SIG-M5 (cell line): Measurements from ENCODE around the gene BCKDHB.

Experiments
- DNase-seq: peaks from one replicate; lab custom pipeline; 2025; lab: John Stamatoyannopoulos, UW

BCKDHB gene

DNA sequence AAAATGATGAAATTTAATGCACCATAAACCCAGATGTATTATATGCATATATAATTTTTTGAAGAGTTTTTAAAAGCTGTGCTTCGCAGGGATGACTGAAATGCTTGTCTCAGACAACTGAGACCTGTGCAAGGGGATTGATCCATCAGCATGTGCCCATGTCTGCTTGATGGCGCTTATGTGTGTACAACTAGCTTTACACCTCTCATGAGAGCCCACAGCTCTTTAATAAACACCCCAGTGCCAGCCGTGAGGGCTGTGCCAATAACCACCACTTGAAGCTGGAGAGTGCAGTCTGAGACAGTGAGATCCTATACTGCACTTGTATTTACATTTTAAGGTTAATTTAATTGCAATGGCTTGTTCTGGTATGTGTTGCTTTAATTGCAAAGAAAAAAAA lies 225.5 kb downstream of the BCKDHB start:
- DNase-seq, result no peak

DNA sequence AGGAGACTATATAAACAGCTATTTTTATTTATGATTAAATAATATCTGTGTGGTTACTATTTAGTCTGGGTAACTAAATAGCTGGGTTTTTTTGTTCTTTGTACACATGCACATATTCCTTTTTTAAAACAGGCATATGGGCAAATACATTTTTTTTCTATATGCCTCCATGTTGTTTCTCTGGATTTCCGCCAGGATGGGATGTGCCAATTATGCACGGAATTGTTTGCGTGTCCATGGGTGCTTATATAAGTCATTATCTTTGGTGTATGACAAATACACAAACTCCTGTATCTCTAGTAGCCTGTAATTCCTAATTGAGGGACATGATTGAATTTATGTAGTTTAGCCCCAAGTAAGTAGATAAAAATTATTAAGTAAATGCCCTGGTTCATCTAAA lies 226.9 kb downstream of the BCKDHB start:
- DNase-seq, result no peak

DNA sequence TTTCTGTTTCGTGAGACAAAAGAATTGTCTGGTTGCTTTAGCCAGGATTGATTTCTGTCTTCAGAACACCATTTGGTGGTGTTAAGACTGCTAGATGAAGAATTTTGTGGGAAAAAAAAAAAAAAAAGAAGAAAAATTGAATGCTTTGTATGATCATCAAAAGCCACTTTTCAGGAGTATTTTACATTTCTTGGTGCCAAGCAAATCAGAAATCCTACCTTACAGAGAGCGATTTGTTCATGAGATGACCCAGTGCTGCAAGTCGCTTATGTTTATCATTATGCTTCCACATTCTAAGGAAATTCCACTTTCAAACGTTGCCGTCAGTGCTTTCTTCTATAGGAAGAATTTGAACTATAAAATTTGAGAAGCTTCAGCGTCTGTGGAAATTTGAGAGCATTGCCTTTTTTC lies 228.7 kb downstream of the BCKDHB start:
- DNase-seq, result no peak

DNA sequence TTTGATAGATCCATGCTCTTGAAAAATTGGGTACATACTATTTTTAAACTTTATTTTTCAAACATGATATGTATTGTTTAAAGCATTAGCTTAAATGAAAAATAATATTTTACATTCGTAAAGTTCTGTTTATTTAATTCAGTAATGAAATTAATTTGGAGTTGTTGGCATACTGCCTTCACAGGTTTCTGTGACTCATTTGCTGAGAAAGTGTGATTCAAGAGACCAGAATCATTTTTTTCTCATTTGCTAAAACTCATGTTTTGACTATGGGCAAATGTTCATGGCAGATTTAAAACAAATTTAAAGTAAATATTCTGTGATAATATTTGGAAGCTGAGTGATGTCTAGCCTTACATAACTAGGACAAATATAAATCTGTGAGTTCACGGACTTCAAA lies 230.4 kb downstream of the BCKDHB start:
- DNase-seq, result no peak

DNA sequence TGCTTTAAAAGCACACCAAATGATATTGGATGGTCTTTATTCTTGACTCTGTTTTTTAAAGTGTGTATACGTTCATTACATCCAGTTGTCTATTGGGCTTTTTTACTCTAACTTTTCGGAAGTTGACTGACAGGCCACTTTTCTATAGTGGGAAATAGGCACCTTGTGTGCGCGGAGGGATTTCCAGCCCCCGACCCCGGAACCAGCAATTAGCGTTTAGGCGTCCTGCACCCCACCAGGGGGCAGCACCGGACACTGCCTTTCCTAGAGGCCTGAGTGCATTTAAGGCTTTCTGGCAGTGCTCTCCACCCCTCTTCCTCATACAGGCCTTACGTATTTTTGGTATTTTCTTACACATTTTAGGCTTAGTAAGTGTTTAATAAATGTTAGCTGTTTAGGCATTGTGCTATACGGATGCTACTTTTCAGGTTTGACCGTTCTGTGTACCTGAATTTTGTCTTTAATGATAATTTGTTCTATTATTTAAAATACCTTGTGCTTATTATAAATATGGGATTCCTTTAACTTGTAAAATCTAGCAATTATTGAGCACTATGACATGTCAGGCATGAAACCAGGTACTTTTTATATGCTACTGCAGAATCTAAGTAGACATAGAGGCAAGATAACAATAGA lies 231.8 kb downstream of the BCKDHB start:
- DNase-seq, result no peak

DNA sequence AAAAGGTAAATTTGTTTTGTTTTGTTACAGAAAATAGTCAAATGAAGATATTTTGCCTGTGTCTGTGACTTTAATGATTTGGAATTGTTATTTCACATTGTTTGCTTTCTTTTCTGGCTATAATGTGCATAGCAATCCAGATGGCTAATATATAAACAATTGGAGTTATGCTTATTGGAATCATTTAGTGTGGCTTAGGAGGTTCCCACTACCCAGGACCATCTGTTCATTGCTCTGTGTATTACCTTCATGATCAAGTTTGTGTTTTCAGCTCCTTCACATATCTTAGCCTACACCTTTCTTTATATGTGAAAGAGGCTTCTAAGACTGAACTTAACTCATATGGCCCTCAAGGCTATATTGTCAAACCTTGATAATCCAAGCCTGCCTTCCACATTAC lies 232.9 kb downstream of the BCKDHB start:
- no peak for DNase-seq

DNA sequence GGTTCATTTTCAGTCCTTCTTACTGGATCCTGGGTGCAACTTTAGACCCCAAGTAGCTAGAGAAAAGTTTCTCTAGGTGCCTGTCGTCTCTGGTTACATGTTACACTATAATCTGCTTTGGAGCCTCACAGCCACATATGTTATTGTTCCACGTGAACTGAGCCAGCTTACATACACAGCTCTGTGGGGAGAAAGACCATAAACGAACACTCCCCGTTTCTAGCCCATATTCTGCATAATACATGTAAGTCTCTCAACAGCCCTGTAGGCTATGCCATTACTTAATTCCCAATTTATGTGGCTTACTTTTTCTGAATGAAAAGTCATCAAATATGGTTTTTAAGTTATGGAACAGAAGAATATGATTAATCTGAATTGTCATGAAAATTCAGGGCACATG lies 233.8 kb downstream of the BCKDHB start:
- no peak for DNase-seq

DNA sequence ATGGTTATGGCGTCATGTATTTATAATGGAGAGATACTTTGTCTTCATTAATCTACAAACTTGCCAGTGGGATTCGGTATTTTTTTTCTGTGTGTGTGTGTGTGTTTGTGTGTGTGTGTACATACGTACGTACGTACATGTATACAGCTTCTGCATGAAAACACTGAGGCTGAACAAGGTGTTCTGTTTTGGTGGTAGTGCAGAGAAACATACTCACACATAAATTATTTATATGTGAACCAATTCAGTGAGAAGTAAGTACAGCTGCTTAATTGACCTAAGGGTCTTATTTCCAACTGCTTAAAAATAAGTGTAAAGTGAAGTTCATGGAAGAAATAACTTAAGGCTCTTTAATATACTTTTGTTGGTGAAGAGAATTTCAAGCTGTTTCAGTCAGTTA lies 234.2 kb downstream of the BCKDHB start:
- no peak for DNase-seq

DNA sequence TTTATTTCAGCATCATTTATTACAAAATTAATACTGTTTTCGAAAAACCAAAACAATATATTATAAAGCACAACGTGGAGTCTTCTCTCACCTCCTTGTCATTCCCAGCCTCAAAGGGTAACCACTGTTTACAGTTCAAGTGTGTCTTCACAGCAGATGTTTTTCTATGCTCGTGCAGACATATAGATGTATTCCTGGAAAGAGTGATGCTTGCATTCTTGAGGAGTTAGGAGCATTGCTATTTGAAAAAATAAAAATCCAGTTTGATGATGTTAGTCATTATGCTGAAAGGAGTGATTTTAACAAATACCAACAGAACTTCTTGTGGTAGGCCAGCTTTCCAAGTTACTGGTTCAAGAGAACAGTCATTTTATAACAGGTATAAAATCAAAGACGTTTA lies 234.9 kb downstream of the BCKDHB start:
- DNase-seq, result no peak

DNA sequence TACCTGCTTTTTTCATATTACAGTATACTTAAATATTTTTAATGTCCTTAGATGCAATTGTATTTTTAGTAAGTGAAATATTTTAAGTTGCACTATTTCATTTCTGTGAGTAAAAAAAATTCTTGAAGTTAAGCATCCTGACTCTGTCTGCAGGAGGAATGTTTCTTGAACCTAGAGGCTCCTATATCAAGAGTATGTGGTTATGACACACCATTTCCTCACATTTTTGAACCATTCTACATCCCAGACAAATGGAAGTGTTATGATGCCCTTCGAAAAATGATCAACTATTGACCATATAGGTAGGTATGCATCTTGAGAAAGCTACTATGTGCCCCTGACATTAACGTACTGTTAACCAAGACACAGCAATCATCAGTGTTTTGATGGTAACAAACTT lies 237.0 kb downstream of the BCKDHB start:
- DNase-seq, result no peak

DNA sequence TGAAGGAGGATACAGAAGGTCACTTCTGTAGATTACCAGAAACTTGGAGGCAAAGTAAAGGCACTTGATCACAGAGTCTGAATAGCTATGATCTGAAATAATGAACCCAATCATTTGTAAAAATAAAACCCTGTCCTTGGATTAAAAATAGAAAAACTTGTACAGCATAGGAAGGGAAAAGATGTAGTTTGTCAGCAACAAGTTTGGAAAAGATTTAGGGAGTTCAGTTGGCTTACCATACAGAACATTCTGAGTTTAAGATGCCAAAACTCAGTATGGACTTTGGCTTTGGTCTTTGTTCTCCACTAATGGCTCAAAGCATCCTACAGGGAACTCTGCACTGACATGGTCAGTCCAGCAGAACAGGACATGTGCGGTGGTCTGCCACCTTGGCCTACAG lies 240.6 kb downstream of the BCKDHB start:
- DNase-seq, result no peak

DNA sequence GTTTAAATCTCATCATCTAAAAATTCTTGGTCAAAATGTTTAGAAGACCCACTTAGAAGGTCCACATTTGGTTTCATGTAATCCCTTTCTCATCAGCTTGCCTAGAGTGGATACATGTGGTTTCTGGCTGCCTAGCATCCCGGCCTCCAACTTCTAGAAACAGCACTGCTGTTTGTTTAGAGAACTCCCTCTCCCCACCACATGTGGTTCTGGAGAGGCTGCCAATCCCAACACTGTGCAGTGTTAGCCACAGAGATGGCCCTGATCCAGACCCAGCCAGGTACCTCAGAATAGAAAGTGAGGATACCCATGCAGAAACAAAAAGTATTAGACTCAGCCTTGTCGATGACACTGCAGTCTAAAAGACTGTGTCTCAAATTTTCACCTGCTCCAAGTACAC lies 241.8 kb downstream of the BCKDHB start:
- DNase-seq, result no peak

DNA sequence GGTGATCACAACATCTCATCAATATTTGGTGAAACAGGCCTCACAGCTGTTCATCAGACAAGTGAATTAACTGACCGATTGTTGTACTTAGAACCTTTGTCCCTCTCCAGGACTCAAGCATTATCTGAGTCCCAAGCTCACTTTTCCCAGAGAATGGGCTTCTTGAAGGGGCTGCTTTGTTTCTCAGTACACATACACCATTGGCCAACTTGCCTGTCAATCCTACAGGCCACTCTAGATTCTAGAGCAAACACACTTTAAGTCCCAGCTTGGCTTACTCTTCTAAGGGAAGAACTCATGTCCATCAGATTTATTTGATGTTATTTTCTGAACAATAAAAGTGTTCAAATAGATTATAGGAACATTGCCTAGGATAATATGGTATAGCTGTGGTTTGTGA lies 249.5 kb downstream of the BCKDHB start:
- DNase-seq, result no peak

DNA sequence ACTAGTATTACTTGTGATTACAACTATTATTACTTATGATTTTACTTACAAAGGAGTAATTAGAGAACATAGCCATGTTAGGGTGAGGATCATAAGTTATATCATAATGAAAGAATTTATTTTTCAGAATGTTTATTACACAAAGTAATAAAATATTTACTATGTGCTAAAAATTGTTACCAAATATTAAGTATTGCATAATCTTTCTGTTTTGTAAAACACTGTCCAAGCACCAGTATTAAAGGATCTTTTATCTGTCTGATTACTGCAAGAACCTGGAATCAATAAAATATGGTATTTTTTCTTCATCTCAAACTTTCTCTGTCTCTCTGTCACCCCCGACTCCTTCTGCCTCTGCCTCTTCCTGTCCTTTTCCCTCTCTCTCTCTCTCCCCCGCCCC lies 250.1 kb downstream of the BCKDHB start:
- DNase-seq, result no peak

DNA sequence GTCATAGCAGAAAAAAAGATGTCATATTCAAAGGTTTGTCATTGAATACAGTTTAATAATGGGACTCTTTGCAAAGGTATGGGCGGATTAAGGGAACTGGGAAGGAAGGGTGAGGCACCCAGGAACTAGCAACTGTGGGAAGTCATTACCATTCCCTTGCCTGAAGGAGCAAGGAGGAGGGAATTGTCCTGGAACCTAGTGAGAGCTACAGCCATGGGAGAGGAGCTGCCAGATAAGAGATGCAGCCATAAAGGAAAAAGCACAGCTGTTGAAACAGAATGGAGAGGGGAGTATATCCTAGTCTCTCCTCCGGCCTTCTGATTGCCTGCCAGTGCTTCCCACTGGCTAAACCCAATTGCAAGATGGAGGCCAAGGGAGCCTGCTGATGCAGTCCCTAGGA lies 250.6 kb downstream of the BCKDHB start:
- DNase-seq, result no peak

DNA sequence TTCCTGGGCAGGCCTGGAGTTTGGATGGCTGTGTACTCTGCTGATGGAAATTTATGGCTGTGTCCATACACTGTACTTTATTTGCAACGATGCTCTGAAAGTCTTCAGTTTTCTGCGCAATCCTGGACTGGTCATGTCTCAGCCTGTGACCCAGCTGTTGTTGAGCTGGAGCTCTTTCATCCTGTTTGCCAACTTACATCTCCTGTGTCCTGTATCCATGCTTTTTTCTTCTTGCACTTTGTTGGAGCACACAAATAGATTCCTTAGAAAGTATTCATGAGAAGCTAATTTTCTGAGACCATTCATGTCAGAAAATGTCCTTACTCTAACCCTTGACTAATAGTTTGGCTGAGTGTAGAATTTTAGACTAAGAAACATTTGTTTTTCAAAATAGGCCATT lies 251.2 kb downstream of the BCKDHB start:
- no peak for DNase-seq

DNA sequence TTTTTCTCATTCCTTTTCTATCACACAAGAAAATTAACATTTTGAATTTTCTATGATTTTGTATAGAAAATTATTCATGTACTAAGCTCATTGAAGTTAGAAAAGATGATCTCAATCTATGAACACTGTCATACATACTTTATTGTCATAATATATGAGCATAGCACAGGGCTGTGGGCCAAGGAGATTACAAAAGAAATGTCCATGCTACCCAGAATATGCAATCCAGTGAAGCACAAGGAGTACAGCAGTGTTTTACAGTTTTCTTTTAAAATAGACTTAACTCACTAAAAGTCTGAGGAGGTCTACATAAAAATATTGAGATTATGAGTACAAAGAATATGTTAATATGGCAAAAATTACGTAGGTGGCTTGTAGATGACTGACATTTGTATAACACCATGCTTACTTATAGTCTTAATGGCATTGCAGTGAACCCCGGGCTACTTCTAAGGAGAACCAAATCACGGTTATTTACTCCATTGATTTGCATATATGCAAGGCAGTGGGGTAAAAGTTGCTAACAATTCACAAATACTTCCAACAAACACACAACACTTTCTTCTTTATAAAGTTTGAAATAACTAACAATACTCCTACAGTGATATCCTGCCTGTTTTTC lies 257.1 kb downstream of the BCKDHB start:
- no peak for DNase-seq

DNA sequence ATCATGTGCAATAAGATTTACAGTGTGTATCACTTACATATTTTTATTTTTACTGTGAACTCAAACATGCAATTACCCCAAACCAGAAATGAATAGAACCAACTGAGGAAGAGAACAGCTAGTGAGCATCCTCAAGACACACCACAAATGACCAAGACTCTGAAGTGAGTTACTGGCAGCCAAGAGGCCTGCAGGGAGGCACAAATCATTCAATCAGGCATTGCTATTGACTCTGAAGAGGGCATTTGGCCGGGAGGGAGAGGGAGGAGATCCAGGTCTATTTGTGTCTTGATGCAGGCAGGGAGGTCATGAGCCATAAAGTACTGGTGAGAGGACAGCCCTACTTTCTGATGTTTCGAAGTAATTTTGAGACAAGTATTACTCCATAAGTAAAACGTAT lies 257.7 kb downstream of the BCKDHB start:
- no peak for DNase-seq

DNA sequence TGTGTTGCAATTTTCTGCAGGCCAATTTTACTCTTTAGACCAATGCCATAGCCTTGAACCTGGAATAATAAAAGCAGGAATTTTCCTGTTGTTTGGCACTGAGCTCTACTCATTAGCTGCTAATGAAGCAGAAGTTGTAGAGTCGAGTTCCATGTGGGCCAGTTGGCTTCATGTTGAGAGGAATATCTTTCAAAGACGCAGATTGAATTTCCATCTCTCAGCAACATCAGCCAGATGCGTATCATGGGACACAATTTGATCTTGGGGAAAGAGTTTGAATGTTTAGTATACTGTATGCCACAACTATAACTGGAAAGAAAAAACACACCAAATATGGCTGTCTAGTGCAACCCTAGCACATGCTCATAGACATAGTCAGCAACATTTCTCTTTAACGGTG lies 259.6 kb downstream of the BCKDHB start:
- no peak for DNase-seq

DNA sequence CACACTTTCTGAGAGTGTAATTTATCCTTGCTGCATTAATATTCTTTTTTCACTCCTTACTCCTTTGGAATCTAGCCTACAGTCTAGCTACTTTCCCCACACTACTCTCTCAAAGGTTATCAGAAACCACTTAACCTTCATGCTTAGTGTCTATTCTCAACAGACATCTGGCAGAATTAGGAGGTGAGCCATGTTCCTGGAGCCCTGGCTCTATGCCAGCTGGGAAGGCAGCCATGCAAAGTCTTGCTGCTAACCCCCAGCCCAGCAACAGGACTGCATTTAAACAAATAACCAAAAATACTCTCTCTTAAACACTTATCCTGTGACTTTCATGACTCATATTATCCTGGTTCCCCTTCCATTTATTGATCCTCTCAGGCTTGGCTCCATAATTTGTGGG lies 260.2 kb downstream of the BCKDHB start:
- DNase-seq, result no peak

DNA sequence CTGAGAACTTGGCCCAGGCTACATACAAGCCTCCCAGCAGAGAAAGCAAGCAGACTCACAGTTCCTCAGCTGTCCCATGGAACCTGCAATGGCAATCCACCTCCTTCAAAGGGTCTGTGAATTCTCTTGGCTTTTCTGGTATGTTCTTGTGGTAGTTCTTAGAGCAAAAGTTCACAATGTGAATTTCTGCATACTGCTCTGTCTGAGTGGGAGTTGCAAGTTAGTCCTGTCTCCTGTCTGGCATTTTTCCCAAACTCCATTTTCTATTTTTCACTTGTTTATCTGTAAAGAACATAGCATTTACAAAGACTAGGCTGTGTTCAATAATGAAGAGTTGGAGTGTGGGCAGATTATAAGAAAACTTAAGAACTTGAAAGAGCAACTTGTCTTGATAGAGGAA lies 269.9 kb downstream of the BCKDHB start:
- DNase-seq, result no peak

DNA sequence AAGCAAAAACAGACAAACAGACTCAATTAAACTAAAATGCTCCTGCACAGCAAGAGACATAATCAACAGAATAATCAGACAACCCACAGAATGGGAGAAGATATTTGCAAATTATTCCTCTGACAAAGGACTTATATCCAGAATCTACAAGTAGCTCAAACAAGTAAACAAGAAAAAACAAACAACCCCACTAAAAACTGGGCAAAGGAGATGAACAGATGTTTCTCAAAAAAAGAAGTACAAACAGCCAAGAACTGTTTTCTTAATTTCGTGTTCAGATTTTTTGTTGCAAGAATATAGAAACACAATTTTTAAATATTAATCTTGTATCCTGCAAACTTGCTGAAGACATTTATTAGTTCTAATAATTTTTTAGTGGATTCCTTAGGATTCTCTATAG lies 274.1 kb downstream of the BCKDHB start:
- DNase-seq, result no peak

DNA sequence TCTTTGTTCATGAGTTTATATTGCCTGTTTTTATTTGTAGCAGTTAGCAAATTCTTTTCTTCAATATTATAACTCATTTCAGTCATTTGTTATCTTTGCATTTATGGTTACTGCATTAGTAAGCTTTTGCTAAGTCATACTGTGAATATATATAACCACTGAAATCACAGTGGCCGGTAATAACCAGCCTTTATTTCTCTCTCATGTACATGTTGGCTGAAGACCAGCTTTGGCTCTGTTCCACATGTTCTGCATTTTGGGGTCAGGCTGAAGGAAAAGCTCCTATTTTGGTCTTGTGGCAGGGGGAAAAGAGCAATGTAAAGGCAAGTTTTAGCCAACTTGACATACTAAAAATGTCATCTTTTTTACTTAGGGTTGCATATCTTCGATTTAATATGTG lies 276.3 kb downstream of the BCKDHB start:
- DNase-seq, result no peak

DNA sequence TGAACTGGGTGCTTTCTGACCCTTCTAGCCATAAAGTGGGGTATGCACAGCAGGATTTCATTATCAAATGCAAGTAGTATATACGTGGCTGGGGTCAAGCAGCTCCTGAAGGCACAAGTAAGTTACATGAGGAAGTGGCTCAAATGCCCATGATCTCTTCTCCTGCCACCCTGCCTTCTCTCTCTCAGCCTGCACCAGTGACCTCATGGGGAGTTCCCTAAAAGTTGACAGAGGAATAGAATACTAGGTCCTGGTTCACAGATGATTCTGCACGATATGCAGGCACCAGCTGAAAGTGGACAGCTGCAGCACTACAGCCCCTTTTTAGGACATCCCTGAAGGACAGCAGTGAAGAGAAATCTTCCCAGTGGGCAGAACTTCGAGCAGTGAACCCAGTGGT lies 282.0 kb downstream of the BCKDHB start:
- no peak for DNase-seq
